Smooth muscle cell (in vitro differentiated cells): ENCODE measurements around the gene GJA3. TPM values are rescaled to one million over a fixed set of nuclear protein-coding genes. Genes with fewer than 3 reads are reported as not detected.

Experiments used
- DNase-seq: peaks from one replicate; lab custom pipeline; 2025; ENCODE audit not compliant: unreplicated experiment; lab: John Stamatoyannopoulos, UW
- H2AFZ ChIP-seq: fragments of 200-600 bp; sonication (generic); 2 replicates; pipeline ENCODE4 v1.6.0; 2016; ENCODE audit warnings: antibody characterized with exemption, low read depth, mild to moderate bottlenecking
- H3F3A ChIP-seq: fragments of 200-600 bp; sonication (generic); 2 replicates; pipeline ENCODE4 v1.6.0; 2017; ENCODE audit warnings: antibody characterized with exemption, low read depth
- H3K27ac ChIP-seq: fragments of 200-600 bp; sonication (generic); 2 replicates; pipeline ENCODE4 v1.5.1; 2016; ENCODE audit warnings: low read depth, mild to moderate bottlenecking
- H3K27me3 ChIP-seq: fragments of 200-600 bp; sonication (generic); 2 replicates; pipeline ENCODE4 v1.6.1; 2016; ENCODE audit warnings: low read depth, mild to moderate bottlenecking
- H3K36me3 ChIP-seq: fragments of 200-600 bp; sonication (generic); 2 replicates; pipeline ENCODE4 v1.5.1; 2016; ENCODE audit warnings: low read depth
- H3K4me1 ChIP-seq: fragments of 200-600 bp; sonication (generic); 2 replicates; pipeline ENCODE4 v1.5.1; 2016; ENCODE audit warnings: low read depth
- H3K4me2 ChIP-seq: fragments of 200-600 bp; sonication (generic); 2 replicates; pipeline ENCODE4 v1.6.0; 2016; ENCODE audit warnings: mild to moderate bottlenecking
- H3K4me3 ChIP-seq: fragments of 200-600 bp; sonication (generic); 2 replicates; pipeline ENCODE4 v1.5.1; 2016; ENCODE audit warnings: mild to moderate bottlenecking
- H3K79me2 ChIP-seq: fragments of 200-600 bp; sonication (generic); 2 replicates; pipeline ENCODE4 v1.6.0; 2016; ENCODE audit warnings: low read depth, mild to moderate bottlenecking
- H3K9ac ChIP-seq: fragments of 200-600 bp; sonication (generic); 2 replicates; pipeline ENCODE4 v1.6.0; 2016; ENCODE audit warnings: low read depth
- H3K9me3 ChIP-seq: fragments of 200-600 bp; sonication (generic); replicated peaks from 2 replicates; pipeline ENCODE4 v1.5.1; 2016; ENCODE audit warnings: low read depth
- H4K20me1 ChIP-seq: fragments of 200-600 bp; sonication (generic); 2 replicates; pipeline ENCODE4 v1.6.0; 2016; ENCODE audit warnings: low read depth
- CTCF ChIP-seq: fragments of 200-600 bp; sonication (generic); IDR thresholded peaks from 2 replicates; pipeline ENCODE4 v1.5.1; 2017; ENCODE audit warnings: borderline replicate concordance, mild to moderate bottlenecking, antibody characterized with exemption; ENCODE audit not compliant: insufficient read depth, poor library complexity, severe bottlenecking
- WGBS: methylation state at CpG from one replicate; pipeline ENCODE4 v1.1.7; 2016; ENCODE audit warnings: low lambda C conversion rate; 5-methylcytosine and 5-hydroxymethylcytosine counted together
- polyA plus RNA-seq: library from polyadenylated mRNA; unstranded; fragments of >200 nt; fragmentation: Nextera tagmentation; extraction: Ambion mirVana; gene quantifications from 2 replicates; pipeline ENCODE4 v1.2.1, GENCODE V29; 2016
- total RNA-seq: library from RNA; depleted of rRNA; stranded (reverse); fragments of >200 nt; gene quantifications from 2 replicates; pipeline ENCODE4 v1.2.3, GENCODE V29; 2014

GJA3 gene
- total and polyA plus RNA-seq, 2 experiments from 2014 or later, result 1.3 to 1.5 TPM

GRCh38 chr13:20192158-20192835 is 31.4 kb upstream of the GJA3 start:
- Histone ChIP-seq H3K27me3 (peaks cover 42% of the 10 kb centered on the region), H3K4me1 (peaks cover 27% of the 10 kb centered on the region), H3K9ac (no peak overlapping the region), H3K4me3 (peak overlapping the region; percentile 64), H2AFZ (peak overlapping the region; percentile 49), H3K27ac (no peak overlapping the region), H3K9me3 (no peaks in the 10 kb centered on the region), H3K36me3 (no peaks in the 10 kb centered on the region), H3K79me2 (no peaks in the 10 kb centered on the region), H4K20me1 (no peaks in the 10 kb centered on the region), H3K4me2 (peak overlapping the region; percentile 98), H3F3A (peaks cover 6% of the 10 kb centered on the region)
- no peak for DNase-seq
- TF ChIP-seq CTCF, result no peak
- 2% methylated on average over 39 of the region's 73 CpGs for WGBS

GRCh38 chr13:20191311-20192157 is 30.7 kb upstream of the GJA3 start:
- Histone ChIP-seq H3K9me3 (no peaks in the 10 kb centered on the region), H3K9ac (no peak overlapping the region), H3K79me2 (no peaks in the 10 kb centered on the region), H3K4me1 (peaks cover 25% of the 10 kb centered on the region), H3K27me3 (peaks cover 36% of the 10 kb centered on the region), H2AFZ (peak overlapping the region; percentile 49), H3K4me3 (peak overlapping the region; percentile 64), H3F3A (peaks cover 6% of the 10 kb centered on the region), H3K27ac (peak overlapping the region; percentile 76), H3K36me3 (no peaks in the 10 kb centered on the region), H4K20me1 (no peaks in the 10 kb centered on the region), H3K4me2 (peak overlapping the region; percentile 98)
- DNase-seq, result no peak
- TF ChIP-seq CTCF, result no peak
- WGBS, result 31% methylated on average over 24 of the region's 24 CpGs

GRCh38 chr13:20190481-20191310 is 29.8 kb upstream of the GJA3 start:
- Histone ChIP-seq H3K9ac (peak overlapping the region; percentile 48), H3K27me3 (peaks cover 27% of the 10 kb centered on the region)

More at GRCh38 chr13:20190481-20191310, 29.8 kb upstream of the GJA3 start:
- H4K20me1 ChIP-seq, result no peaks in the 10 kb centered on the region
- WGBS, result 56% methylated on average over 16 of the region's 16 CpGs
- peak overlapping the region; percentile 98 for H3K4me2 ChIP-seq
- H3K4me1 ChIP-seq, result peaks cover 25% of the 10 kb centered on the region
- no peaks in the 10 kb centered on the region for H3K79me2 ChIP-seq
- H3K4me3 ChIP-seq, result no peak overlapping the region
- H3K27ac ChIP-seq, result peak overlapping the region; percentile 86
- no peaks in the 10 kb centered on the region for H3K36me3 ChIP-seq
- peak overlapping the region; percentile 44 for H2AFZ ChIP-seq
- TF ChIP-seq CTCF, result no peak
- no peaks in the 10 kb centered on the region for H3K9me3 ChIP-seq
- H3F3A ChIP-seq, result peaks cover 6% of the 10 kb centered on the region
- no peak for DNase-seq
